Ovary (tissue), 9 donors: ENCODE data around the gene KMT2A. TPM values are rescaled to one million over a fixed set of nuclear protein-coding genes. Genes with fewer than 3 reads are reported as not detected.

Source experiments
- DNase-seq, 5 donors: peaks; one replicate each; pipeline ENCODE4 v3.0.0-alpha.2; 2019 to 2020
- H3K27ac ChIP-seq, 2 donors: fragments of 200-600 bp; one replicate each; pipeline versions ENCODE4 v1.5.1 to v1.8.0; 2019 to 2022
- H3K27me3 ChIP-seq: fragments of 200-600 bp; one replicate; pipeline ENCODE4 v1.8.0; 2022
- H3K36me3 ChIP-seq: fragments of 200-600 bp; sonication (generic); one replicate; pipeline ENCODE4 v1.5.1; 2019
- H3K4me1 ChIP-seq: one replicate; pipeline ENCODE4 v1.8.1; 2013; ENCODE audit warnings: mild to moderate bottlenecking, moderate library complexity; ENCODE audit not compliant: insufficient read depth
- H3K4me3 ChIP-seq: fragments of 200-600 bp; sonication (generic); one replicate; pipeline ENCODE4 v1.5.1; 2017
- H3K9me3 ChIP-seq, 2 donors: fragments of 200-600 bp in 1 of 2; sonication (generic) in 1 of 2; one replicate each; pipeline versions ENCODE4 v1.5.1 to v1.8.1; 2013 to 2019; ENCODE audit warnings: mild to moderate bottlenecking in 1 of 2, moderate library complexity in 1 of 2
- CTCF ChIP-seq, 3 donors: fragments of 450-650 bp in 2 of 3; fragments of 200-600 bp in 1 of 3; IDR thresholded peaks; one replicate each; pipeline versions ENCODE4 v1.5.1 to v1.8.0; 2016 to 2022; ENCODE audit warnings: antibody characterized with exemption in 3 of 3, mild to moderate bottlenecking in 1 of 3
- EP300 ChIP-seq: sonication (generic); formaldehyde crosslinking; IDR thresholded peaks from one replicate; pipeline ENCODE4 v1.6.1; 2017; ENCODE audit warnings: antibody characterized with exemption
- POLR2A ChIP-seq: fragments of 450-650 bp; IDR thresholded peaks from one replicate; pipeline ENCODE4 v1.6.1; 2017; ENCODE audit warnings: antibody characterized with exemption, mild to moderate bottlenecking, moderate library complexity
- WGBS, 3 donors: extraction: QIAGEN DNeasy Blood & Tissue Kit in 1 of 3; methylation state at CpG; one replicate each; pipeline versions ENCODE4 v1.1.5 to v1.1.7; 2013 to 2017; 5-methylcytosine and 5-hydroxymethylcytosine counted together
- intact Hi-C, 4 donors: fragments of 100-400 bp; cut with DNase I; formaldehyde crosslinking; loops; one replicate each; pipeline versions ENCODE4 v1.11.0 to v1.15.1; 2022 to 2023
- polyA plus RNA-seq, 2 donors: library from polyadenylated mRNA; stranded (reverse); fragments of 200-250 nt in 1 of 2; fragments of 350-450 nt in 1 of 2; fragmentation: Illumina TruSeq in 1 of 2; extraction: RNeasy Lipid Tissue Mini Kit (QIAGEN cat#74804) in 1 of 2; gene quantifications; one replicate each; pipeline ENCODE4 v1.2.3, GENCODE V29; 2013 to 2014
- total RNA-seq, 7 donors: library from RNA; depleted of rRNA in 2 of 7; stranded (reverse); fragments of >200 nt in 2 of 7; fragmentation: NEBNext Ultra II Directional in 3 of 7; extraction: Animal tissue kit (Norgen Biotek cat#: 25700) in 3 of 7; gene quantifications; one replicate each; pipeline versions ENCODE4 v1.1.0 to v1.2.4, GENCODE V29; 2016 to 2023
- donor health status: DM: no; HTN: no; CAD: no; lungs with moderate emphysema.
- donor health status: DM: no; HTN: no; CAD: no.
- donor health status: Bipolar disorder and iron deficiency.
- donor health status: DM: yes; HTN: yes; CAD: no.
- donor health status: DM: no; HTN: no; CAD: no.
- donor health status: DM: yes; HTN: yes; CAD: no.

KMT2A gene
- total and polyA plus RNA-seq, 9 donors = 25.8 to 107 (median 74.7) TPM

- WGBS, 3 donors = 49 to 51% (median 50%) methylated on average over 3 of the region's 3 CpGs
- peaks cover 3% of the 10 kb centered on the region for H3K4me1 ChIP-seq
- intact Hi-C loops = no loop called here
Observed at GRCh38 chr11:118441770-118442275, 5.5 kb downstream of the KMT2A start.

GRCh38 chr11:118442301-118442700, 6.0 kb downstream of the KMT2A start:
- no peak for TF ChIP-seq EP300
- TF ChIP-seq CTCF (IDR thresholded peaks at IDR 0.05) = no peak
- no peak for TF ChIP-seq POLR2A
- no peak overlapping the region for H3K4me3 ChIP-seq
- no peaks in the 10 kb centered on the region for H3K27me3 ChIP-seq
- H3K4me1 ChIP-seq = peaks cover 3% of the 10 kb centered on the region
- intact Hi-C loops = no loop called here
- no peak overlapping the region for H3K27ac ChIP-seq
- H3K9me3 ChIP-seq = no peaks in the 10 kb centered on the region
- 61 to 70% (median 64%) methylated on average over 3 of the region's 3 CpGs for WGBS, 3 donors
- H3K36me3 ChIP-seq = no peaks in the 10 kb centered on the region
- no peak for DNase-seq

More at GRCh38 chr11:118441770-118442275, 5.5 kb downstream of the KMT2A start:
- no peak for TF ChIP-seq CTCF (IDR thresholded peaks at IDR 0.05)
- no peak for DNase-seq
- Histone ChIP-seq H3K4me3 (no peak overlapping the region), H3K36me3 (no peaks in the 10 kb centered on the region), H3K9me3 (no peaks in the 10 kb centered on the region), H3K27ac (no peak overlapping the region), H3K27me3 (no peaks in the 10 kb centered on the region)

GRCh38 chr11:118442908-118443589, 6.8 kb downstream of the KMT2A start:
- Histone ChIP-seq H3K4me3 (no peak overlapping the region), H3K36me3 (no peaks in the 10 kb centered on the region), H3K9me3 (no peaks in the 10 kb centered on the region), H3K27me3 (no peaks in the 10 kb centered on the region), H3K27ac (no peak overlapping the region), H3K4me1 (peaks cover 3% of the 10 kb centered on the region)
- intact Hi-C loops = no loop called here
- 90 to 93% (median 92%) methylated on average over 4 of the region's 4 CpGs for WGBS, 3 donors
- TF ChIP-seq CTCF (IDR thresholded peaks at IDR 0.05) (no peak), EP300 (no peak), POLR2A (no peak)
- DNase-seq = no peak

GRCh38 chr11:118443590-118444218, 7.4 kb downstream of the KMT2A start:
- no peak for TF ChIP-seq EP300
- intact Hi-C loops = no loop called here
- Histone ChIP-seq H3K9me3 (no peaks in the 10 kb centered on the region), H3K4me1 (peaks cover 3% of the 10 kb centered on the region), H3K27ac (no peak overlapping the region), H3K27me3 (no peaks in the 10 kb centered on the region), H3K36me3 (no peaks in the 10 kb centered on the region), H3K4me3 (no peak overlapping the region)
- no peak for DNase-seq
- 80 to 88% (median 87%) methylated on average over 2 of the region's 2 CpGs for WGBS, 3 donors

GRCh38 chr11:118447423-118447822, 11.1 kb downstream of the KMT2A start:
- no peak overlapping the region for H3K27ac ChIP-seq
- H3K36me3 ChIP-seq = no peaks in the 10 kb centered on the region
- no peaks in the 10 kb centered on the region for H3K9me3 ChIP-seq
- no peak overlapping the region for H3K4me3 ChIP-seq
- intact Hi-C loops = no loop called here
- H3K4me1 ChIP-seq = no peaks in the 10 kb centered on the region
- no peak for DNase-seq
- WGBS, 3 donors = 92 to 95% (median 92%) methylated on average over 4 of the region's 4 CpGs
- TF ChIP-seq EP300 (no peak), POLR2A (no peak), CTCF (IDR thresholded peaks at IDR 0.05) (no peak)
- H3K27me3 ChIP-seq = no peaks in the 10 kb centered on the region
